IMR-90 (cell line): ENCODE measurements around the gene TTC7B. TPM values are rescaled to one million over a fixed set of nuclear protein-coding genes. Genes with fewer than 3 reads are reported as not detected.

ENCODE experiments used
- ATAC-seq: fragments of 200-7000 bp; cut with Tn5 transposase; 2 replicates; pipeline ENCODE4 v1.9.1; 2020; ENCODE audit warnings: low read depth, mild to moderate bottlenecking, moderate library complexity
- BruUV-seq: library from RNA; stranded (reverse); fragments of 400-500 nt; replicated peaks from 2 replicates; lab custom pipeline; 2021; lab: Mats Ljungman, UMichigan
- CTCF ChIA-PET: fragments of 300-600 bp; formaldehyde crosslinking; extraction: SDS; loops from one replicate; lab custom pipeline; 2021; ENCODE audit warnings: antibody characterized with exemption; lab: Yijun Ruan, JAX
- POLR2A ChIA-PET: fragments of 300-600 bp; sonication (Branson Sonifier 250); formaldehyde crosslinking; loops from one replicate; lab custom pipeline; 2022; ENCODE audit warnings: antibody characterized with exemption; ENCODE audit not compliant: unreplicated experiment; lab: Charles Lee
- DNase-seq: peaks from one replicate; pipeline ENCODE4 v3.0.0; 2013
- H2AFZ ChIP-seq: replicated peaks from 2 replicates; pipeline ENCODE3; 2013; ENCODE audit warnings: low read length, mild to moderate bottlenecking; ENCODE audit not compliant: poor library complexity
- H2AK5ac ChIP-seq: 2 replicates; pipeline ENCODE4 v1.6.1; 2013; ENCODE audit warnings: low read depth, low read length, inconsistent platforms
- H2AK9ac ChIP-seq: replicated peaks from 2 replicates; pipeline ENCODE3; 2013; ENCODE audit warnings: mild to moderate bottlenecking, low read depth, low read length, moderate library complexity; ENCODE audit not compliant: poor library complexity
- H2BK120ac ChIP-seq: 2 replicates; pipeline ENCODE4 v1.6.1; 2013; ENCODE audit warnings: low read depth, low read length, inconsistent platforms
- H2BK15ac ChIP-seq: 3 replicates; pipeline ENCODE4 v1.6.1; 2013; ENCODE audit warnings: low read depth, low read length, inconsistent platforms
- H2BK20ac ChIP-seq: 2 replicates; pipeline ENCODE4 v1.6.1; 2013; ENCODE audit warnings: low read depth, mild to moderate bottlenecking, inconsistent platforms, low read length, moderate library complexity
- H2BK5ac ChIP-seq: 2 replicates; pipeline ENCODE4 v1.6.1; 2013; ENCODE audit warnings: mild to moderate bottlenecking, low read depth, low read length, inconsistent platforms; ENCODE audit not compliant: poor library complexity, severe bottlenecking
- H3K14ac ChIP-seq: replicated peaks from 2 replicates; pipeline ENCODE4 v1.6.1; 2013; ENCODE audit warnings: low read depth, low read length, inconsistent platforms
- H3K18ac ChIP-seq: 2 replicates; pipeline ENCODE4 v1.6.1; 2013; ENCODE audit warnings: low read depth, low read length, control low read depth
- H3K23ac ChIP-seq: 2 replicates; pipeline ENCODE4 v1.6.1; 2013; ENCODE audit warnings: low read depth, low read length, inconsistent platforms
- H3K27ac ChIP-seq: 2 replicates; pipeline ENCODE4 v1.5.1; 2013; ENCODE audit warnings: mild to moderate bottlenecking, control low read depth, low read length; ENCODE audit not compliant: insufficient read depth
- H3K27me3 ChIP-seq: 2 replicates; pipeline ENCODE4 v1.6.1; 2013; ENCODE audit warnings: low read length; ENCODE audit not compliant: control insufficient read depth, insufficient read depth
- H3K36me3 ChIP-seq: 2 replicates; pipeline ENCODE4 v1.6.1; 2013; ENCODE audit warnings: low read length, mixed read lengths; ENCODE audit not compliant: control insufficient read depth, insufficient read depth
- H3K4ac ChIP-seq: 2 replicates; pipeline ENCODE4 v1.6.1; 2013; ENCODE audit warnings: low read depth, low read length, inconsistent platforms
- H3K4me1 ChIP-seq: 2 replicates; pipeline ENCODE4 v1.6.1; 2013; ENCODE audit warnings: low read length, mixed read lengths; ENCODE audit not compliant: control insufficient read depth, insufficient read depth
- H3K4me2 ChIP-seq: 2 replicates; pipeline ENCODE4 v1.6.1; 2013; ENCODE audit warnings: low read depth, mild to moderate bottlenecking, control low read depth, low read length, moderate library complexity
- H3K4me3 ChIP-seq: 2 replicates; pipeline ENCODE4 v1.5.1; 2013; ENCODE audit warnings: low read depth, mild to moderate bottlenecking, control low read depth, low read length, moderate library complexity; ENCODE audit not compliant: insufficient read depth
- H3K56ac ChIP-seq: 2 replicates; pipeline ENCODE4 v1.6.1; 2013; ENCODE audit warnings: low read length, inconsistent platforms; ENCODE audit not compliant: insufficient read depth; ENCODE audit errors: extremely low read depth
- H3K79me1 ChIP-seq, 2 experiments: 2 replicates each; pipeline ENCODE4 v1.6.1; 2013; ENCODE audit warnings: low read length in 2 of 2, inconsistent platforms in 1 of 2, low read depth in 1 of 2
- H3K9ac ChIP-seq: 2 replicates; pipeline ENCODE4 v1.6.1; 2013; ENCODE audit warnings: low read depth, low read length, control low read depth
- H3K9me1 ChIP-seq: 2 replicates; pipeline ENCODE4 v1.6.1; 2013; ENCODE audit warnings: low read length, inconsistent platforms; ENCODE audit not compliant: insufficient read depth
- H3K9me3 ChIP-seq: 2 replicates; pipeline ENCODE4 v1.6.1; 2013; ENCODE audit warnings: low read length; ENCODE audit not compliant: control insufficient read depth, insufficient read depth
- H4K20me1 ChIP-seq: 2 replicates; pipeline ENCODE4 v1.6.1; 2013; ENCODE audit warnings: low read length, inconsistent platforms; ENCODE audit not compliant: insufficient read depth
- H4K5ac ChIP-seq: 2 replicates; pipeline ENCODE4 v1.6.1; 2013; ENCODE audit warnings: mild to moderate bottlenecking, low read depth, low read length, control low read depth
- H4K8ac ChIP-seq, 2 experiments: 2 replicates each; pipeline ENCODE4 v1.6.1; 2013; ENCODE audit warnings: low read depth in 2 of 2, low read length in 2 of 2, control low read depth in 1 of 2, inconsistent platforms in 1 of 2
- H4K91ac ChIP-seq: 2 replicates; pipeline ENCODE4 v1.6.1; 2013; ENCODE audit warnings: low read depth, low read length, inconsistent platforms; ENCODE audit not compliant: insufficient read depth
- ELK1 ChIP-seq: fragments of 150-350 bp; IDR thresholded peaks from 2 replicates; pipeline ENCODE4 v1.6.1; 2016; ENCODE audit warnings: low read depth, mild to moderate bottlenecking, low read length, moderate library complexity, borderline replicate concordance
- MAFK ChIP-seq: IDR thresholded peaks from 2 replicates; pipeline ENCODE4 v1.6.1; 2012; ENCODE audit warnings: low read depth, low read length, improper control_type of control experiment
- NFE2L2 ChIP-seq: fragments of 150-350 bp; IDR thresholded peaks from 2 replicates; pipeline ENCODE4 v1.6.1; 2016; ENCODE audit warnings: low read depth, mild to moderate bottlenecking, low read length
- WGBS, 2 experiments: methylation state at CpG; one replicate each; pipeline versions ENCODE4 v1.1.5 to v1.1.7; 2013; ENCODE audit warnings: missing lambda C conversion rate in 2 of 2; ENCODE audit not compliant: insufficient read length in 1 of 2; ENCODE audit errors: extremely low coverage in 2 of 2; 5-methylcytosine and 5-hydroxymethylcytosine counted together
- dilution Hi-C: fragments of 300-500 bp; cut with HindIII; formaldehyde crosslinking; loops from one replicate; pipeline ENCODE4 v1.14.3; 2018; ENCODE audit warnings: low sequenced_read_pairs; ENCODE audit not compliant: unreplicated experiment
- in situ Hi-C: fragments of 300-500 bp; cut with MboI; formaldehyde crosslinking; loops from 3 replicates; pipeline ENCODE4 v1.14.3; 2019; ENCODE audit warnings: low sequenced_read_pairs, inconsistent platforms, mixed read lengths
- intact Hi-C: fragments of 100-400 bp; cut with micrococcal nuclease; formaldehyde crosslinking; loops from 2 replicates; pipeline ENCODE4 v1.10.0; 2022
- polyA plus RNA-seq, 3 experiments: library from polyadenylated mRNA; depleted of rRNA; stranded (reverse); fragments of >200 nt; gene quantifications; 2 replicates each; pipeline ENCODE4 v1.2.3, GENCODE V29; 2012; ENCODE audit warnings: low replicate concordance in 1 of 3
- total RNA-seq: library from RNA; depleted of rRNA; stranded (reverse); fragments of >200 nt; gene quantifications from 2 replicates; pipeline ENCODE4 v1.2.3, GENCODE V29; 2012

Gene TTC7B
- total and polyA plus RNA-seq, 2 of the 4 experiments (the other 2 are of a cell fraction), result 18.1 to 35.3 TPM

DNA sequence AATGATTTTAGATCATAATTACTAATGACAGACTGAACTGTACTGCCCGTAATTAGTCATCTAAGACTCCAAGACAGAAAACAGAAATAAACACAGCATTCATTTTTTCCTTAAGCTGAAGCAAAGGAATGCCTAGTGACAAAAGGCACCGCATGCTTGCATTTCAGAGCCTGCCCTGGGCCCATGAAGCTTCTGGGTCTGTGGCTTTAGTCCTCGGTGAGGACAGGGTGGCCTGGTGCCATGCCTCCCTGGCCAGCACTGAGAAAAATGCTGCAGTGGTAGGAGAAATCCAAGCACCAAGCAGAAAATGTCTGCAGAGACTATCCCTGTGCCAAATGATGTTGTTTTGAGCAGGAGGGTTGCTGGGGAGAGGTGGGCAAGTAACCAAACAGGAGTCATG lies 247.8 kb downstream of the TTC7B start:
- no peak overlapping the region for H3K4me2 ChIP-seq
- H3K56ac ChIP-seq, result no peak overlapping the region
- H4K91ac ChIP-seq, result no peak overlapping the region
- no CpG with 5 or more reads among the region's 3 CpGs for WGBS, 2 experiments
- H2BK15ac ChIP-seq, result no peak overlapping the region
- POLR2A ChIA-PET, result no interaction called here
- H3K9me1 ChIP-seq, result 0 out of 2 replicates have a peak, but pooled peaks cover 4% of the 10 kb centered on the region
- CTCF ChIA-PET, result no interaction called here
- ATAC-seq, result no peak; the same call in 1 of the 2 replicates
- dilution Hi-C loops (no loop called here), intact Hi-C loops (no loop called here), in situ Hi-C loops (no loop called here)
- H2BK20ac ChIP-seq, result no peak overlapping the region
- H3K4ac ChIP-seq, result no peak overlapping the region
- no peaks in the 10 kb centered on the region for H3K27me3 ChIP-seq
- H3K4me1 ChIP-seq, result no peaks in the 10 kb centered on the region
- H3K14ac ChIP-seq, result no peak overlapping the region
- H2AFZ ChIP-seq, result no peak overlapping the region
- H3K27ac ChIP-seq, result no peak overlapping the region
- DNase-seq, result no peak
- TF ChIP-seq MAFK, result no peak
- no peak for TF ChIP-seq ELK1
- no peak for TF ChIP-seq NFE2L2
- H2BK120ac ChIP-seq, result no peak overlapping the region
- no peak overlapping the region for H4K5ac ChIP-seq
- H3K23ac ChIP-seq, result no peak overlapping the region
- no TSS peak for BruUV-seq
- no peak overlapping the region for H3K18ac ChIP-seq
- no peaks in the 10 kb centered on the region for H3K79me1 ChIP-seq
- H3K36me3 ChIP-seq, result peaks cover 4% of the 10 kb centered on the region; the same call in 1 of the 2 replicates
- H3K9me3 ChIP-seq, result no peaks in the 10 kb centered on the region
- no peak overlapping the region for H3K4me3 ChIP-seq
- no peaks in the 10 kb centered on the region for H4K20me1 ChIP-seq
- no peak overlapping the region for H2BK5ac ChIP-seq
- no peak overlapping the region for H2AK5ac ChIP-seq
- no peak overlapping the region for H4K8ac ChIP-seq
- no peak overlapping the region for H3K9ac ChIP-seq
- H2AK9ac ChIP-seq, result no peak overlapping the region
